ENCODE results near the gene KIAA1755.
"Not testable (repeated sequence)": the region's sequence is repeated elsewhere in the genome, so short reads cannot be mapped to it uniquely, and the experiment has no call there.

KIAA1755 gene

GRCh38 chr20:38296433-38296832 is 35.9 kb upstream of the KIAA1755 start:
- Mint-ChIP-seq H3K27ac (no peak overlapping the region), H3K4me3 (no peak overlapping the region), H3K27me3 (ENCODE audit: low read depth) (peaks cover 16% of the 10 kb centered on the region), H3K9me3 (no peaks in the 10 kb centered on the region), H3K36me3 (ENCODE audit: low read depth) (no peaks in the 10 kb centered on the region), H3K4me1 (ENCODE audit: low read depth) (no peaks in the 10 kb centered on the region)

- Mint-ChIP-seq H3K4me3 (no peak overlapping the region), H3K4me1 (ENCODE audit: low read depth) (no peaks in the 10 kb centered on the region), H3K27me3 (ENCODE audit: low read depth) (peaks cover 11% of the 10 kb centered on the region), H3K36me3 (ENCODE audit: low read depth) (no peaks in the 10 kb centered on the region), H3K9me3 (no peaks in the 10 kb centered on the region), H3K27ac (no peak overlapping the region)
Measured at GRCh38 chr20:38295811-38296210, 35.3 kb upstream of the KIAA1755 start.

GRCh38 chr20:38294076-38294591 is 33.6 kb upstream of the KIAA1755 start:
- H3K27ac Mint-ChIP-seq = no peak overlapping the region
- no peak overlapping the region for H3K4me3 Mint-ChIP-seq
- no peaks in the 10 kb centered on the region for H3K36me3 Mint-ChIP-seq (ENCODE audit: low read depth)
- no peaks in the 10 kb centered on the region for H3K9me3 Mint-ChIP-seq
- peaks cover 6% of the 10 kb centered on the region for H3K27me3 Mint-ChIP-seq (ENCODE audit: low read depth)
- no peaks in the 10 kb centered on the region for H3K4me1 Mint-ChIP-seq (ENCODE audit: low read depth)

GRCh38 chr20:38293491-38294065 is 33.0 kb upstream of the KIAA1755 start:
- Mint-ChIP-seq H3K9me3 (no peaks in the 10 kb centered on the region), H3K36me3 (ENCODE audit: low read depth) (no peaks in the 10 kb centered on the region), H3K4me3 (no peak overlapping the region), H3K27me3 (ENCODE audit: low read depth) (peaks cover 9% of the 10 kb centered on the region), H3K27ac (no peak overlapping the region), H3K4me1 (ENCODE audit: low read depth) (no peaks in the 10 kb centered on the region)

- Mint-ChIP-seq H3K4me3 (no peak overlapping the region), H3K36me3 (ENCODE audit: low read depth) (no peaks in the 10 kb centered on the region), H3K27ac (no peak overlapping the region), H3K27me3 (ENCODE audit: low read depth) (peaks cover 9% of the 10 kb centered on the region), H3K4me1 (ENCODE audit: low read depth) (no peaks in the 10 kb centered on the region), H3K9me3 (no peaks in the 10 kb centered on the region)
Measured at GRCh38 chr20:38291966-38292365, 31.4 kb upstream of the KIAA1755 start.

GRCh38 chr20:38290829-38291814 is 30.6 kb upstream of the KIAA1755 start:
- Mint-ChIP-seq H3K27me3 (ENCODE audit: low read depth) (peaks cover 16% of the 10 kb centered on the region), H3K36me3 (ENCODE audit: low read depth) (no peaks in the 10 kb centered on the region), H3K27ac (no peak overlapping the region), H3K4me1 (ENCODE audit: low read depth) (no peaks in the 10 kb centered on the region), H3K9me3 (no peaks in the 10 kb centered on the region), H3K4me3 (no peak overlapping the region)

- Mint-ChIP-seq H3K27me3 (ENCODE audit: low read depth) (peaks cover 14% of the 10 kb centered on the region), H3K4me1 (ENCODE audit: low read depth) (no peaks in the 10 kb centered on the region), H3K4me3 (no peak overlapping the region), H3K9me3 (no peaks in the 10 kb centered on the region), H3K27ac (no peak overlapping the region), H3K36me3 (ENCODE audit: low read depth) (no peaks in the 10 kb centered on the region)
Measured at GRCh38 chr20:38286586-38287531, 26.3 kb upstream of the KIAA1755 start.

GRCh38 chr20:38284893-38285444 is 24.4 kb upstream of the KIAA1755 start:
- no peak overlapping the region for H3K27ac Mint-ChIP-seq
- no peak overlapping the region for H3K4me3 Mint-ChIP-seq
- no peaks in the 10 kb centered on the region for H3K36me3 Mint-ChIP-seq (ENCODE audit: low read depth)
- H3K9me3 Mint-ChIP-seq = no peaks in the 10 kb centered on the region
- H3K4me1 Mint-ChIP-seq (ENCODE audit: low read depth) = no peaks in the 10 kb centered on the region
- H3K27me3 Mint-ChIP-seq (ENCODE audit: low read depth) = peaks cover 14% of the 10 kb centered on the region

- not testable (repeated sequence) for H3K4me1 Mint-ChIP-seq (ENCODE audit: low read depth); H3K27ac Mint-ChIP-seq; H3K36me3 Mint-ChIP-seq (ENCODE audit: low read depth); H3K4me3 Mint-ChIP-seq; H3K9me3 Mint-ChIP-seq
- H3K27me3 Mint-ChIP-seq (ENCODE audit: low read depth) = peaks cover 13% of the 10 kb centered on the region
Measured at GRCh38 chr20:38284066-38284650, 23.6 kb upstream of the KIAA1755 start.

GRCh38 chr20:38283236-38283635 is 22.7 kb upstream of the KIAA1755 start:
- H3K27me3 Mint-ChIP-seq (ENCODE audit: low read depth) = peaks cover 10% of the 10 kb centered on the region

GRCh38 chr20:38281176-38281915 is 20.8 kb upstream of the KIAA1755 start:
- H3K4me3 Mint-ChIP-seq; H3K27ac Mint-ChIP-seq; H3K27me3 Mint-ChIP-seq (ENCODE audit: low read depth); H3K36me3 Mint-ChIP-seq (ENCODE audit: low read depth); H3K9me3 Mint-ChIP-seq; H3K4me1 Mint-ChIP-seq (ENCODE audit: low read depth): not testable (repeated sequence)

More at GRCh38 chr20:38283236-38283635, 22.7 kb upstream of the KIAA1755 start:
- H3K36me3 Mint-ChIP-seq (ENCODE audit: low read depth) = no peaks in the 10 kb centered on the region
- H3K4me3 Mint-ChIP-seq = no peak overlapping the region
- no peaks in the 10 kb centered on the region for H3K4me1 Mint-ChIP-seq (ENCODE audit: low read depth)
- no peak overlapping the region for H3K27ac Mint-ChIP-seq
- no peaks in the 10 kb centered on the region for H3K9me3 Mint-ChIP-seq

- Mint-ChIP-seq H3K27me3 (ENCODE audit: low read depth) (no peaks in the 10 kb centered on the region), H3K9me3 (no peaks in the 10 kb centered on the region), H3K27ac (no peak overlapping the region), H3K4me3 (no peak overlapping the region), H3K4me1 (ENCODE audit: low read depth) (no peaks in the 10 kb centered on the region), H3K36me3 (ENCODE audit: low read depth) (no peaks in the 10 kb centered on the region)
Measured at GRCh38 chr20:38278763-38279162, 18.2 kb upstream of the KIAA1755 start.

GRCh38 chr20:38278131-38278530 is 17.6 kb upstream of the KIAA1755 start:
- Mint-ChIP-seq H3K27me3 (ENCODE audit: low read depth) (no peaks in the 10 kb centered on the region), H3K9me3 (no peaks in the 10 kb centered on the region), H3K4me1 (ENCODE audit: low read depth) (no peaks in the 10 kb centered on the region), H3K27ac (no peak overlapping the region), H3K36me3 (ENCODE audit: low read depth) (no peaks in the 10 kb centered on the region), H3K4me3 (no peak overlapping the region)

Measured in T-helper 1 cell treated with Interleukin-12 subunit alpha and Interleukin-12 subunit beta and Interleukin-4 antibody, amounts not matched to agents 30 μg/mL and 1 μg/mL, for 36 hours (primary cell).